ENCODE measurements around the gene PLPPR3.

PLPPR3 gene

GRCh38 chr19:840519-841206 is 18.9 kb upstream of the PLPPR3 start, which contains the start of gene PRTN3:
TSS of gene PRTN3 (plus strand) at chr19:840999. CDS start at chr19:841009, 10 bp downstream.
- Histone ChIP-seq H3K36me3 (no peaks in the 10 kb centered on the region), H3K27ac (no peak within 1 kb of the TSS), H3K9me3 (no peaks in the 10 kb centered on the region), H3K4me3 (no peak within 1 kb of the TSS), H3K27me3 (peaks cover 0 to 77% of the 10 kb centered on the region in 2 donors), H3K4me1 (peaks cover 0 to 14% (median 13%) of the 10 kb centered on the region in 4 donors)
- no peak for TF ChIP-seq CTCF (IDR thresholded peaks at IDR 0.05)
- intact Hi-C loops (cut with DNase I; ENCODE audit: low total_unique reads) = no loop called here
- DNase-seq = no peak

GRCh38 chr19:835210-835810 is 13.6 kb upstream of the PLPPR3 start:
- intact Hi-C loops (cut with DNase I; ENCODE audit: low total_unique reads) = no loop called here
- Histone ChIP-seq H3K4me3 (no peak overlapping the region), H3K36me3 (no peaks in the 10 kb centered on the region), H3K27me3 (peaks cover 0 to 72% of the 10 kb centered on the region in 2 donors), H3K27ac (no peak overlapping the region), H3K9me3 (no peaks in the 10 kb centered on the region), H3K4me1 (peaks cover 0 to 4% (median 0%) of the 10 kb centered on the region in 4 donors)
- TF ChIP-seq CTCF (IDR thresholded peaks at IDR 0.05) = no peak
- no peak for DNase-seq

- intact Hi-C loops (cut with DNase I; ENCODE audit: low total_unique reads) = no loop called here
- no peaks in the 10 kb centered on the region for H3K36me3 ChIP-seq
- H3K9me3 ChIP-seq = no peaks in the 10 kb centered on the region
- no peak for TF ChIP-seq CTCF (IDR thresholded peaks at IDR 0.05)
- no peak overlapping the region for H3K4me3 ChIP-seq
- peaks cover 0 to under 1% (median 0%) of the 10 kb centered on the region in 4 donors for H3K4me1 ChIP-seq
- DNase-seq = no peak
- H3K27me3 ChIP-seq = peaks cover 0 to 72% of the 10 kb centered on the region in 2 donors
- H3K27ac ChIP-seq = no peak overlapping the region
Measured at GRCh38 chr19:834216-834615, 12.5 kb upstream of the PLPPR3 start.

GRCh38 chr19:831407-832369 is 9.9 kb upstream of the PLPPR3 start:
- no peak for TF ChIP-seq CTCF (IDR thresholded peaks at IDR 0.05)
- no peaks in the 10 kb centered on the region for H3K4me1 ChIP-seq
- peaks cover 0 to 73% of the 10 kb centered on the region in 2 donors for H3K27me3 ChIP-seq
- H3K9me3 ChIP-seq = no peaks in the 10 kb centered on the region
- H3K4me3 ChIP-seq = no peak overlapping the region
- H3K36me3 ChIP-seq = no peaks in the 10 kb centered on the region
- no peak for DNase-seq
- intact Hi-C loops (cut with DNase I; ENCODE audit: low total_unique reads) = no loop called here
- no peak overlapping the region for H3K27ac ChIP-seq

GRCh38 chr19:829129-829758 is 7.5 kb upstream of the PLPPR3 start:
- no peak overlapping the region for H3K4me3 ChIP-seq
- H3K4me1 ChIP-seq = no peaks in the 10 kb centered on the region
- no peak for DNase-seq
- no peaks in the 10 kb centered on the region for H3K9me3 ChIP-seq
- H3K36me3 ChIP-seq = no peaks in the 10 kb centered on the region
- no peak overlapping the region for H3K27ac ChIP-seq
- H3K27me3 ChIP-seq = peaks cover 0 to 73% of the 10 kb centered on the region in 2 donors
- intact Hi-C loops (cut with DNase I; ENCODE audit: low total_unique reads) = no loop called here
- no peak for TF ChIP-seq CTCF (IDR thresholded peaks at IDR 0.05)
